WTC11 (cell line): ENCODE measurements around the gene SLC35D1. TPM values are rescaled to one million over a fixed set of nuclear protein-coding genes. Genes with fewer than 3 reads are reported as not detected.

ENCODE experiments used
- ATAC-seq: fragments of 200-7000 bp; cut with Tn5 transposase; 2 replicates; pipeline ENCODE4 v1.10.0; 2021; ENCODE audit warnings: mild to moderate bottlenecking, moderate library complexity
- CTCF ChIA-PET: fragments of 300-600 bp; sonication (Branson Sonifier 250); formaldehyde crosslinking; loops from one replicate; lab custom pipeline; 2021; ENCODE audit warnings: antibody characterized with exemption; lab: Charles Lee
- POLR2A ChIA-PET: fragments of 350-600 bp; sonication (Branson Sonifier 250); formaldehyde crosslinking; loops from one replicate; lab custom pipeline; 2021; ENCODE audit warnings: antibody characterized with exemption; lab: Charles Lee
- DNase-seq: peaks from one replicate; pipeline ENCODE4 v3.0.0; 2021; ENCODE audit warnings: low spot score
- H3K27ac Mint-ChIP-seq: 2 replicates; pipeline ENCODE4 v1.8.0; 2021; ENCODE audit warnings: mixed read lengths
- H3K27me3 Mint-ChIP-seq: 2 replicates; pipeline ENCODE4 v1.8.0; 2021; ENCODE audit warnings: low read depth, mild to moderate bottlenecking, moderate library complexity, mixed read lengths
- H3K36me3 Mint-ChIP-seq: 2 replicates; pipeline ENCODE4 v1.8.0; 2021; ENCODE audit warnings: mixed read lengths
- H3K4me1 Mint-ChIP-seq: 2 replicates; pipeline ENCODE4 v1.8.0; 2022; ENCODE audit warnings: mixed read lengths
- H3K4me3 Mint-ChIP-seq: 2 replicates; pipeline ENCODE4 v1.8.0; 2021; ENCODE audit warnings: mild to moderate bottlenecking, moderate library complexity, mixed read lengths
- H3K9me3 Mint-ChIP-seq: 2 replicates; pipeline ENCODE4 v1.8.0; 2021; ENCODE audit warnings: mixed read lengths
- ARID4B ChIP-seq: sonication (generic); formaldehyde crosslinking; IDR thresholded peaks from 2 replicates; pipeline ENCODE4 v1.8.0; 2023; ENCODE audit warnings: missing genetic modification reagents, mild to moderate bottlenecking, borderline replicate concordance
- ATF2 ChIP-seq: sonication (generic); formaldehyde crosslinking; IDR thresholded peaks from 2 replicates; pipeline ENCODE4 v1.8.1; 2022; ENCODE audit warnings: low read depth, missing genetic modification reagents, borderline replicate concordance
- ATF3 ChIP-seq: sonication (generic); formaldehyde crosslinking; conservative IDR thresholded peaks from 2 replicates; pipeline ENCODE4 v1.8.1; 2022; ENCODE audit warnings: mild to moderate bottlenecking, missing genetic modification reagents
- ATF6 ChIP-seq: sonication (generic); formaldehyde crosslinking; IDR thresholded peaks from 2 replicates; pipeline ENCODE4 v1.8.1; 2023; ENCODE audit warnings: mild to moderate bottlenecking, missing genetic modification reagents
- CDX4 ChIP-seq: fragments of 250-450 bp; sonication (Bioruptor Pico); IDR thresholded peaks from 2 replicates; pipeline ENCODE4 v1.9.0; 2021; ENCODE audit warnings: moderate library complexity, mild to moderate bottlenecking, inconsistent platforms, borderline replicate concordance
- E2F4 ChIP-seq: sonication (generic); formaldehyde crosslinking; IDR thresholded peaks from 2 replicates; pipeline ENCODE4 v1.8.1; 2022; ENCODE audit warnings: low read depth, mild to moderate bottlenecking, moderate library complexity, missing genetic modification reagents, borderline replicate concordance
- ETV6 ChIP-seq: sonication (generic); formaldehyde crosslinking; IDR thresholded peaks from 2 replicates; pipeline ENCODE4 v1.8.1; 2022; ENCODE audit warnings: mild to moderate bottlenecking, missing genetic modification reagents
- FOXK1 ChIP-seq: sonication (generic); formaldehyde crosslinking; IDR thresholded peaks from 2 replicates; pipeline ENCODE4 v1.8.0; 2022; ENCODE audit warnings: mild to moderate bottlenecking, moderate library complexity, missing genetic modification reagents
- FOXP4 ChIP-seq: sonication (generic); formaldehyde crosslinking; IDR thresholded peaks from 2 replicates; pipeline ENCODE4 v1.8.0; 2022; ENCODE audit warnings: mild to moderate bottlenecking, missing genetic modification reagents
- GABPB1 ChIP-seq: sonication (generic); formaldehyde crosslinking; IDR thresholded peaks from 2 replicates; pipeline ENCODE4 v1.8.1; 2023; ENCODE audit warnings: mild to moderate bottlenecking, missing genetic modification reagents
- GRHL2 ChIP-seq: fragments of 250-450 bp; sonication (Bioruptor Pico); IDR thresholded peaks from 2 replicates; pipeline ENCODE4 v1.8.0; 2022; ENCODE audit warnings: mild to moderate bottlenecking, moderate library complexity; ENCODE audit not compliant: insufficient replicate concordance, severe bottlenecking
- HMGXB4 ChIP-seq: sonication (generic); formaldehyde crosslinking; IDR thresholded peaks from 2 replicates; pipeline ENCODE4 v1.8.1; 2023; ENCODE audit warnings: mild to moderate bottlenecking, moderate library complexity, missing genetic modification reagents
- NR3C1 ChIP-seq: sonication (generic); formaldehyde crosslinking; conservative IDR thresholded peaks from 2 replicates; pipeline ENCODE4 v1.8.1; 2023; ENCODE audit warnings: low read depth, mild to moderate bottlenecking, missing genetic modification reagents
- RELA ChIP-seq: sonication (generic); formaldehyde crosslinking; IDR thresholded peaks from 2 replicates; pipeline ENCODE4 v1.8.1; 2022; ENCODE audit warnings: missing genetic modification reagents, mild to moderate bottlenecking, borderline replicate concordance
- SMAD3 ChIP-seq: sonication (generic); formaldehyde crosslinking; IDR thresholded peaks from 2 replicates; pipeline ENCODE4 v1.8.0; 2022; ENCODE audit warnings: missing genetic modification reagents, mild to moderate bottlenecking, borderline replicate concordance
- SP1 ChIP-seq: sonication (generic); formaldehyde crosslinking; conservative IDR thresholded peaks from 2 replicates; pipeline ENCODE4 v1.8.1; 2022; ENCODE audit warnings: missing genetic modification reagents
- TCF7 ChIP-seq: sonication (generic); formaldehyde crosslinking; IDR thresholded peaks from 2 replicates; pipeline ENCODE4 v1.8.0; 2022; ENCODE audit warnings: mild to moderate bottlenecking, low read depth, missing genetic modification reagents, moderate library complexity
- ZNF396 ChIP-seq: fragments of 250-450 bp; sonication (Bioruptor Pico); IDR thresholded peaks from 2 replicates; pipeline ENCODE4 v1.8.0; 2021; ENCODE audit warnings: mild to moderate bottlenecking, moderate library complexity, borderline replicate concordance
- ZNF671 ChIP-seq: fragments of 250-450 bp; sonication (Bioruptor Pico); IDR thresholded peaks from 2 replicates; pipeline ENCODE4 v1.8.0; 2021; ENCODE audit warnings: mild to moderate bottlenecking
- total RNA-seq: library from RNA; stranded (reverse); gene quantifications from 3 replicates; pipeline ENCODE4 v1.2.3, GENCODE V29; 2021

Gene SLC35D1
- total RNA-seq, 1 experiment from 2014 or later: 2.4 TPM

- TF ChIP-seq HMGXB4 (no peak), SMAD3 (CRISPR knock-in tag) (no peak), NR3C1 (CRISPR knock-in tag) (no peak)
Observed at GRCh38 chr1:67019600-67020136, 34.3 kb downstream of the SLC35D1 start (continued).

- POLR2A ChIA-PET: interaction anchor here (0.9 to 1.1 kb wide), 2 partner anchors 35 to 130 kb away, joined by 3 read pairs; partner anchors contain the start of gene SLC35D1
- ATAC-seq: peak; percentile 43
- H3K27ac Mint-ChIP-seq: 0 out of 2 replicates have a peak overlapping the region, but pooled peaks have one; percentile 30
- TF ChIP-seq RELA (no peak), ARID4B (CRISPR knock-in tag) (no peak), FOXK1 (CRISPR knock-in tag) (no peak), GRHL2 (CRISPR knock-in tag) (no peak), FOXP4 (CRISPR knock-in tag) (no peak), GABPB1 (CRISPR knock-in tag) (no peak), ATF3 (no peak), CDX4 (CRISPR knock-in tag) (no peak), E2F4 (CRISPR knock-in tag) (no peak), SP1 (CRISPR knock-in tag) (no peak), ZNF671 (CRISPR knock-in tag) (no peak), ATF6 (no peak), TCF7 (no peak), ZNF396 (CRISPR knock-in tag) (no peak), ETV6 (CRISPR knock-in tag) (no peak), ATF2 (CRISPR knock-in tag) (no peak)
Observed at GRCh38 chr1:67019121-67019520, 34.8 kb downstream of the SLC35D1 start.

More at GRCh38 chr1:67019121-67019520, 34.8 kb downstream of the SLC35D1 start:
- peaks cover 25% of the 10 kb centered on the region for H3K27me3 Mint-ChIP-seq
- no peaks in the 10 kb centered on the region for H3K9me3 Mint-ChIP-seq
- CTCF ChIA-PET: interaction anchor here (1.5 to 2.4 kb wide), 4 partner anchors 23 to 192 kb away, joined by 4 to 13 read pairs (median 10); no protein-coding TSS in a partner anchor
- no peaks in the 10 kb centered on the region for H3K36me3 Mint-ChIP-seq
- H3K4me1 Mint-ChIP-seq: peaks cover 29% of the 10 kb centered on the region
- no peak overlapping the region for H3K4me3 Mint-ChIP-seq
- no peak for DNase-seq
